ENCODE measurements around the gene DTHD1.

The DTHD1 gene

DNA sequence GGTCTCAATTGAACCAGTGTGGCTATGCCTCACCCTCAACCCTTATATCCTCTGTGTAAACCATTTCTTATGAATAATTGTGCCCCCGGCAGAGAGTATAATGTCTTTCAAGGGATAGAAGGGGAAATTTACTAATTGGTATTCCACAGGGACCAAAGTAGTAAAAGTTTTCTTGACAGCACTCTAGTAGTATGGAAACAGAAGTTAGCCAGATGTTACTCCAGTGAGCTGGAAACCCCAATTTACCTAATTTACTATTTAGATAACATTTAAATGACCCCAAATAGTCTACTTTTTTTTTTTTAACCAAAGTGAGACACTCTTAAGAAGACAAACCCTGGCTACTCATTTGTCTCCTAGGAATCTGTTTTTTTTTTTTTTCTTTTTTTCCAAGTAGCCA is 32.3 kb downstream of the DTHD1 start:
- DNase-seq (ENCODE audit: low read depth): no peak

DNA sequence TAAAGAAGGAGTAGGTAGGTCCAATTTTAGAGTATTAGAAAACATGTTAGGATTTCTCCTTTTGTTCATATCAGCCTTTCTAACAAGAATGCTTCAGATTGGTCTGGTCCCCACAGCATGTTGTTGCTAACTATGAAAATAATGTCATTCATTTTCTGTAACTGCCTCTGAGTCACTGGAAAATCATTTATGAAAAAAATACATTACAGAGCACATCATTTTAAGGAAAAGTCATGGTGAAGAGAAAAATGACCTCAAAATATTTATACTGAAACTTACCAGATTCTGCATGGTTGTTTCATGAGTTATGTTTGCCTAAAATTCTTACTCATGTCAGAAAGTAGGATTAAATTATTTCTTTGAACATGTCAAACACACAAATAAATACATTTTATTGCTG is 35.2 kb downstream of the DTHD1 start:
- DNase-seq (ENCODE audit: low read depth): no peak

DNA sequence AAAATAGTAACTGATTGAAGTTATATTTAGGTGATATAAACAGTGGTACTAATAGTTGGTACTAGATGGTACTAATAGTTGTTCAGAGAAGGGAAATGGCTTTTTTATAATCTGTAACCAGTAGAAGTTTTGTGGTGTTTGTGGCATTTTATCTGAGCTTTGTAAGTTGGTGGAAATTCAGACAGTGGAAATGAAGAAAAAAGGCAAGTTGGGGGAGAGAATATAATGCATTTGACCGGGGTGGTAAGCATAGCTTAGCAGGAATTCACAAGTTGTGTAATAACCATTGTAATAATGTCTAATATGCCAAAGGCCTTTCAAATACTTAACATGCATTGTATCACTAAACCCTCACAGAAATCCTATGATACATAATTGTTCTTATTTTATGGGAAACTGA is 36.3 kb downstream of the DTHD1 start:
- no peak for DNase-seq (ENCODE audit: low read depth)

DNA sequence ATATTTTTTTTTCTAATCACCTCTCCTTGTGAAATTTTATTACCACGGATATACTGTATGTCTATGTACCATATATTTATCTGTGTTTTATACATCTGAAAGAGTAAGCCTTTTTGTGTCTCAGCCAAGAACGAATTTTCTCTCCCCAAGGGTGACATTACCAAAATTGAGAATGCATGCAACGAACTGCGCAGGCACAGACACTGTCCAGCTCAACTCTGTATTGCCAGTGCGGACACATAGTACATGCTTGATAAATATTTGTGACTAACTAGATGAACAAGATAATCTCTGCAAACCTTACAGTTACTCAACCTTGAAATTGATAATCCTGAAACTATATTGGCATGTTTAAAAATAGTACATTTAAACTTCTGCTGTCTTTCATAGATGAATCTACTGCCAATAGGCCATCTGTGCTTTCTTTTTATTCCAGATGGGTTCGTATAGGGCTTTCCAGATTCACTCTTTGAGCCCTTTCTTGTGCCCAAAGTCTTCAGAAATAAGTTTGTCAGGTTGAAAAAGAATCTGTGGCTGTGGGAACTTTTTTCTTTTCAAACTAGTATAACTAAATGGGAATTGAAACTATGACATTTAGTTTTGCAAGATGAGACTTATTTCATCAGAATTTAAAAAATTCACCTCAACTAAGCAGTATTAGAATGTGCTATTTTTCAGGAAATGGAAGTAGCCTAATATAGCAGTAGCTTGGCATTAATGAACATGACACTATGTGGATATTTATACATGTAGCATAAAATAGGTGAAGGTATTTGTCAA is 38.9 kb downstream of the DTHD1 start:
- DNase-seq (ENCODE audit: low read depth): no peak

DNA sequence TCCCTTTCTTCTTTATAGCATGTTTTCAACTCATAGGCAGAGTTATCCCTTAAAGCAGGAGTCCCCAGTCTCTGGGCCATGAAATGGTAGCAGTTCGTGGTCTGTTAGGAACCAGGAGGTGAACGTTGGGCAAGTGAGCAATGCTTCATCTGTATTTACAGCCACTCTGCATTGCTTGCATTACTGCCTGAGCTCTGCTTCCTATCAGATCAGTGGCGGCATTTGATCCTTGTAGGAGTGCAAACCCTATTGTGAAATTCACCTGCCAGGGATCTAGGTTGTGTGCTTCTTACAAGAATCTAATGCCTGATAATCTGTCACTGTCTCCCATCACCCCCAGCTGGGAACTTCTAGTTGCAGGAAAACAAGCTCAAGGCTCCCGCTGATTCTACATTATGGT is 39.8 kb downstream of the DTHD1 start:
- no peak for DNase-seq (ENCODE audit: low read depth)

DNA sequence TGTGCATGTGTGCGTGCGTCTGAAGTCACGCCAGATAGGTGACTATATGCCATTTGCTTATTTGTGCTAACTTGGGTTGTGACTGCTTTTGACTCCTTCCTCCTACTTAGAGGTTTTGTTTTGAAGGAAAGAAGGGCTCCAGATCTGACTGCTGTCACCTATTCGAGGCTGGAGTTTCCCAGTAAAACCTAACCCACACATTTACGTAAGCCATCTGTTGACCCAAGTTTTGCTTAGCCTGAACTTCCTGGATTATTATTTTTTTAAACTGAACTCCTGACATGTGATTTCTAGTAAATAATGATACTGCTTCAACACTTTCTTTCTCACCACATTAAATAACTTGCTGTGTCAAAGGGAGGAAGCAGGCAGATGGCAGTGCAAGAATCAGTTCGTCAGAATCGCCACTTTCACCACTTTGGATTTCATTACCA is 41.5 kb downstream of the DTHD1 start:
- peak; percentile 16 for DNase-seq (ENCODE audit: low read depth)

DNA sequence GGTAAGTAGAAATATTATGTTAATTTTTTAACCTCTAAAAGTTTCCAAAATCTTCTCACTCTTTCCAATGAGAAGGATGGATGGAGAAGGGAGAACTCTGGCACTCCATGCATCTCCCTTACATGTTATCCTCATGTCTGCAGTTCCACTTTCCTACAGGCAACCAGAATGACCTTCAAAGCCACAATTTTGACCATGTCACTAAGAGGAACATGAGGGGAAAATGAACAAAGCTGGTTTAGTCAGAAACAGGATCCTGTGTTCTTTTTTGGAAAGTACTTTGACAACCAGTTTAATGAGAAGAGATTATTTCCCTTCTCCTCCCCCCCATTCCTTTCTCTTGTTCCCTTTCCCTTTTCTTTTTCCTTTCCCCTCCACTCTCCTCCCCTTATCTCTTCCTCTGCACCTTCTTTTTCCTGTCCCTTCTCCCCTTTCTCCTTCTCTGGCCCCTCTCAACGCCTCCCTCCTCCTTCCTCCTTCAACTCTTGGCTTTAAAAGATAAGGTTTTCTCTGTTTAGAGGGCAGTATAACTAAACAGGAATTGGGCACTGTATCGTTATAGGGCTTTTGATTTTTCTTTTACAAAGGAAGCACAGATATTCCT is 42.5 kb downstream of the DTHD1 start:
- no peak for DNase-seq (ENCODE audit: low read depth)

DNA sequence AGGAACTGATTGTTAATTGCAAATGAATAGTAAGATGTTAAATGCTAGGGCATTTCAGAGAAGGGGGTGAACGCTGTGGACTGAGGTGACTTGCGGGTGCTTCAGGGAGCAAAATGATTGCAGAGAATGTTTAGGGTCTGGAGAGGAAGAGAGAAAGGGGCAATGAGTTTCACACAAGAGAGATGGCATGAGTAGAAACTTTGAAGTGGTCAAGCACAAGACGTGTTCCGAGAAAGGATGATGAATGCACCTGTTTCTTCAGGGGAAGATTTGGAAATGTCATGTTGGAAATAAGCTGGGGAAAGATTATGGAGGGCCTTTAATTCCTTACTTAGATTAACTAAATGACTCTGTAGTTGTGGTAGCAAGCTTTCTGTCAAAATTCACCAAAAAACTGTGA is 43.4 kb downstream of the DTHD1 start:
- DNase-seq (ENCODE audit: low read depth): no peak

DNA sequence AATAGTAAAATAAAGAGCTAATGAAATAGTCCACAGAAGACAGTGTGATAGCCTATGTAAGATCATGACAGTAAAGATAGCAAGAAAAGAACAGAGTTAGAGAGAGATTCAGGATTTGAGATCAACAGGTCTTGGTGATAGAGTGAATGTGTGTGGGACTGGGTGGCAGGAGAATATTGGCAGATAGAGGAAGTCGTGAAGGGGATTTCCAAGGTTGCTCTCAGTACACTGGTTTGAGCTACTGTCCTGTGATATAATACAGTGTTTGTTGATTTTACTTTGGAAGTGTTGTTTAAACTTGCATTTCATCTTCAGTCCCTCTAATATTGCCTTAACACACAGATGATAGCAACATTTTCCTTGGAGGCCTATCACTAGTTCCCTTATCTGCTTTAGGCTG is 44.1 kb downstream of the DTHD1 start:
- no peak for DNase-seq (ENCODE audit: low read depth)

DNA sequence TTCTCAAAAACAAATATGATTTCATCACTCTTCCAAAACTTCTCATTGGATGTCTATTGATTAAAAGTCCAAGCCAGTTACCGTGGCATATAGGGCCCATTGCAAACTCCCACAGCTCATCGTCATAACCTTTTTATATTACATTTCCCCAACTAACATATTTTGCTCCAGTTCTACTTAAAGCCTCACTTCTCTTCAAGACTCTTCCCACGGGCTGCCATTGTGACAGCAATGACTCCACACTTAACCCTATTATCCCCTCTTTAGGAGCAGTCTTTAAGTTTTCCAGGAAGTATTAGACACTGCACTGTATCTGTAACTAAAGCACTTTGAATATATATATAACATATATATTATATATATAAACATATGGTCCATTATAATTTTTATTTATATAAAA is 44.5 kb downstream of the DTHD1 start:
- no peak for DNase-seq (ENCODE audit: low read depth)

DNA sequence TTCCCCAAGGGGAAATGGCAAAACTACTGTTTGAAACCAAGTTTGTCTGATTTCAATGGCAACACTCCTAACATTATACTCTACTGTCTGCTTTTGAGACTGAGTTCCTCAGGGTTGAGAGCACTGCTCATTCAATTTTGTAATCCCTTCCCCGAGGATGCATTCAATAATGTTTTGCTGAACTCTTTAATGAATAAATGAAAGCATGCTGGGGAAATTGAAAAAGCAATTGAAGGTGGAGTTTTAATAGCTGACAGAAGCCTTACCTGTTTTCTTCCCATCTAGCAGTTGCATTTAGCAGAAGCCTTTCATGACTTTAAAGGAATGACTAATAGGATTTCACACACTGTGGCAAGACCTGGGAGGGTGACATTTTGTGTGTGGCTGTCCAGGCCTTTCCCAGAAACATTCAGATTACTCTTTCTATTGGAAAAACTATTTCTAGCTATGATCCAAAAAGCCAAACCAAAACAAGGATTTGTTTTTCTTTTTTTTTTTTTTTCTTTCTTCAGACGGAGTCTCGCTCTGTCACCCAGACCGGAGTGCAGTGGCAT is 45.1 kb downstream of the DTHD1 start:
- DNase-seq (ENCODE audit: low read depth): no peak

DNA sequence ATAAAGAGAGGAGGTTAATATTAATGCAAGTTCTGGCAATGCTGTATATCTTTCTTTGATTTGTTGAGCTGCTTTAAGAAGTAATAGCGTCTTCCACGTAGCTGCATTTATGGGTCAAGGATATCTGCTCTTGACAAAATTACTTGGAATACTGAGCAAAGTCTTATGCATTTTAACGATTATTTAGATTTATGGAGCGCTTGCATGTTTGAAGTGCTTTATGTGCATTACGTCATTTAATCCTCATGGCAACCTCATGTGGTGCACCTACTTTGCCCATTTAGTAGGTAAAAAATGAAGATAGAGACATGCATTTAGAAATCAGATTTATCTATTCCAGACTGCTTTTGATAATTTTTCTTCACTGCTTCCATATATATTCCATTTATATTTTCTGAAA is 46.0 kb downstream of the DTHD1 start:
- DNase-seq (ENCODE audit: low read depth): no peak

DNA sequence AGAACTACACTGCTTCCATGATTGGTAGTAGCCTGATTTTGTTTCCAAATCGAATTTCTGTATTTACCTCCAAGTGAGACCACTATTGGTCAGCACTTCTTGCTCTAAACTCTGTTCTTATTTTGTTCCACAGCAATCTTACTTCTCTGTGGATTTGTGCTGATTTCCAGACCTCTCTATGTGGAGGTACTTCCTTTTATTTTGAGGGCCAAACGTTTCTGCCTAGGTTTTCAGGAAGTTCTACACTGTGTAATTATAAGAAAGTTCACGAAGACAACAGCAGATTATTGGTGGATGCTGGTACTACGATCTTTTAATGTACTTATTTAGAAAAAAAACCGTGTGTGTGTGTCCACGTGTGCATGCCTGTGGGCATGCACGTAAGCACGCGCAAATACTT is 46.7 kb downstream of the DTHD1 start:
- no peak for DNase-seq (ENCODE audit: low read depth)

DNA sequence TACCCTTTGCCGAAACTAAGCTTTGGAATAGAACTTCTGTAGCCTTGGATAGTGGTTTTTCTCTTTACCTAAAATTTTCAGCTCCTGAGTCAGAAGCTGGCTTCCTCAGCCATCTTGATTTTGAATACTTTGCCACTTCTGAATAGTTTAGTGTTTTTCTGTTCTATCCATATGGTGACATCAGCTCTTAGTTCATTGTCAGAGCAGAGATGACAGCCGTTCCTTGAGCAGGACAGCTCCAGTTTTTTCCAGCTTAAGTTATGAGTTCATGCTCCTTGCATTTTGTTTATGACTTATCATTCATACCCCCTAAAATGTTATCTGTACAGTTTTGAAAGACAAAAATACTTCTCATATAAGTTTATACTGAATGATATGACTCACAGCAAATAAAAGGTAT is 47.8 kb downstream of the DTHD1 start:
- no peak for DNase-seq (ENCODE audit: low read depth)

DNA sequence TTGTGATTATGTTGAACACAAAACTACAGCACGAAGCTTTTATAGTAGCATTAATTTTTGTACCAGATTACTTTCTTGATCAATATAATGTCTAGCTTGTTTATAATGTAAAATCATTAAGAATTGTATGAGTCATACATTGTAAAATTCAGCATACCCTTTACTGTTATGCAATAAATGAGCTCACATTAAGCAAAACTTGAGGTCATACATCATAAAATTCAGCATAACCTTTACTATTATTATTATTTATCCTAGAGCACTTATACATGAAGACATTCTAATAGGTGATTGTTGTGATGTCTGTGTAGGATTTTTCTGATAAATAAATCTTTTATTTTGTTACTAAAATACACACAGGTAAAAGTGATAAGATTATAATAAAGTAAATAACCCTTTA is 49.4 kb downstream of the DTHD1 start:
- no peak for DNase-seq (ENCODE audit: low read depth)

DNA sequence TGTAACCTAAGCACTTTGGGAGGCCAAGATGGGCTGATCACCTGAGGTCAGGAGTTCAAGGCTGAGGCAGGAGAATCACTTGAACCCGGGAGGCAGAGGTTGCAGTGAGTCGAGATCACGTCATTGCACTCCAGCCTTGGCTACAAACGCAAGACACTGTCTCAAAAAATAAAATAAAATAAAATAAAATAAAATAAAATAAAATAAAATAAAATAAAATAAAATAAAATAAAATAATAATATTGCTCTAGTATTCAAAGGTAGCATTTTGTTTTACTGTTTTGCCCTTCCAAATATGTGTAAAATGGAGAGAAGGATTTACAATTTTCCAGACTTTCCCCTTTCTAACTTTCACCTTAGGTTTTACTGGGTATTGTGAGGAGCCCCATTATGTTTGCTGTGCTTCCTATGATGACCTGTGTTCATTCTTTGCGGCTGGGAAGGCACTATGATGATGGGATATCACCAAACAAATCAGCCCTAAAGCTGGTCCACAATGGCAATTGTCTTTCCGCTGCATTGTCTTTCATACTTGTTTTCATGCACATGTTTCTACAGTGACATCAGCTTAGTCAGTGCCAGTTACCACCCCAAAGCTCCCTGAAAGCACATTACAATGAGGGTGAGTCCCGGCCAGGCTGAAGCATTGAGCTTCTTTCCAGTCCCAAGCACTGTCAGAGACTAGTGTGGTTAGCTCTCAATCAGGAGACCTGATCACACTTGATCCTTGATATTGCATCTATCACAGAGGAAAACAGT is 50.8 kb downstream of the DTHD1 start:
- DNase-seq (ENCODE audit: low read depth): no peak

DNA sequence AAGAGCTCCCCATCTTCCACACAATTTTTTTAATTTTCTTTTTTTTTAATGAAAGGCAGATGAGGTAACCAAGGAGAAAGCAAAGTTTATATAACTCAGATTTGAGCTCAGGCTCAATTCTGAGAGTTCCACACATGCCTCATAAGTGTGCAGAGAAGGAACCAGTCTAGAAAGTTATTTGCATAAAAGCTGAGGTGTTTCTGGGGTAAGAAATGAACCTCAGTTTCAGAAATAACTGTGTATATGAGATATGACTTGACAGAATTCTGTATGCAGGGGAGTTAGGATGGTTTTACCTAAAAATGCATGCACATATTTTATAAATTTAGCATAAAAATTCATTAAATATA is 51.3 kb downstream of the DTHD1 start:
- no peak for DNase-seq (ENCODE audit: low read depth)

DNA sequence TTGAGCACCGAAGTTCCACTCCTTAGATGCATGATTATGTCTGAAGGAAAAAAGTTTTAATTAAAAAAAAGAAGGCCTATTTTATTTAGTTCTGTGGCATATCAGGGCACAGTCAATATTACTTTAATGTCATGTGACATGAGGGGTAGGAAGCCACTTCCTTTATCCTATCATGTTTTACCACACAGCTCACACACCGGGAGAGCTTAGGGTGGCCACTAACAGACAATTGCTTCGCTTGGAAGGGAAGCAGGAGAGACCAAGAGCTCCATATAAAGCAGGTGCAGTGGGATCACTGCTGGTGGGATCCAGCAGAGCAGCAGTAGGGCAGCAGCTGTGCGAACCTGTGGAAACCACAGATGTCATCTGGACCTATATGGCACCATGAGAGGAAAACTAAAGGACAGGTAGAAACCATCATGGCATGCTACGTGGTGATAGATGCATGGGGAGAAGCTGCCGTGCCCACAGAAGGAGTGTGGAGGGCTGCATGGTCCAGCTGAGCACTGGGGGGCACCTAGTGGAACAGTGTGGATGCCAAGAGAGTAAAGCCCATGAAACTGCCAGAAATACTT is 52.0 kb downstream of the DTHD1 start:
- DNase-seq (ENCODE audit: low read depth): no peak

DNA sequence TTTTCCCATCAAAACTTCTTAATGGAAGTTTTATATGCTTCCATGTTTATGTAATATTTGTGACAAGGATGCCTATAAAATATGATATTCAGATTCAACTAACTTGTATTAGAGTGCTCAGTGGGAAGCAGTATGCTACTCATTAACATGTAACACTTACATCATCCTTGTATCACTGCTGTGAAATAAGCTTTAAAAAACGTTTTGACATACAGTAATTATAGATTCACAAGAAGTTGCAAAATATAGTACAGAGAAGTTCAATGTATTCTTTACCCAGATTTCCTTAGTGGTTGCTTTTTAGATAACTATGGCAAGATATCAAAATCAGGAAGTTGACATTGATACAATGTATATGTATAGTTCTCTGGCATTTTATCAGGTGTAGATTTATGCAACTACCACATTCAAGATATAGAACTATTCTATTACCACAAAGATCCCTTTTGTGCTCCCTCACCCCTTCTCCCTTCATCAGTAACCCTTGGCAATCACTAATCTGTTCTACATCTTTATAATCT is 56.3 kb downstream of the DTHD1 start:
- DNase-seq (ENCODE audit: low read depth): no peak

DNA sequence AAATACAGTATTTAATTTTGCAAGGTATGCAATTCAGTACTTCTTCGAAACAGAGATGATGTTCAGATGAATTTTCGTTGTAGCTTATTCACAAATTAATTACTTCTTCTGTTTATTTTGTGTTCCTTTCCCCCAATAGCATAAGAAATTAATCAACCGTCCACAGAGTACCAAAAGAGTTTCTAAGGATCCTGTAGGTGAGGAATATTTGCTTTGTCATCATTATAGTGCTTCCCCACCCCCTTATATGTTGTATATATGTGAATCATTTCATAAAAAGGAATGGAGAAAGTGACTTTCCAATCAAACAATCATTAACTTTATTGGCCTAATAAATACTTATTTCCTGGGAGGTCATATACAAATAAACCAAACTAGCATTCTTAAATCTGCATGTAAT is 57.6 kb downstream of the DTHD1 start:
- no peak for DNase-seq (ENCODE audit: low read depth)

DNA sequence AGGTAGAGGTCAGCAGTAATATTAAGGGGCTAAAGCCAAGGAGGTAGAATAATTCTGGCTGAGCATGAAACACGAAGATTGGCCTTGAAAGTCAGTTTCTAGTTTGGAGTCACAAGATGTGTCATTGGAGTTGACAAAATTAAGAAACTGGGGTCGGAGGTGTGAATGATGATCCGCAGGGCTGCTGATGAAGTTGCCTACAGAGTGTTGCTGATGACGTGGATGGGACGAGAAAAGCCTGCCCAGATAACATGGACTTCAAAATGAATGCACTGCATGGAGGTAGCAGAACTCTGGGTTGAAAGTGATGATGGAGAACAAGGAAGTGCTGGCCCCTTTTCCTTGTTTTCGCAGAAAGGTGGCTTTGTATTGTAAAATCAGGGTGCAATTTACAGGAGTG is 60.5 kb downstream of the DTHD1 start:
- DNase-seq (ENCODE audit: low read depth): no peak

DNA sequence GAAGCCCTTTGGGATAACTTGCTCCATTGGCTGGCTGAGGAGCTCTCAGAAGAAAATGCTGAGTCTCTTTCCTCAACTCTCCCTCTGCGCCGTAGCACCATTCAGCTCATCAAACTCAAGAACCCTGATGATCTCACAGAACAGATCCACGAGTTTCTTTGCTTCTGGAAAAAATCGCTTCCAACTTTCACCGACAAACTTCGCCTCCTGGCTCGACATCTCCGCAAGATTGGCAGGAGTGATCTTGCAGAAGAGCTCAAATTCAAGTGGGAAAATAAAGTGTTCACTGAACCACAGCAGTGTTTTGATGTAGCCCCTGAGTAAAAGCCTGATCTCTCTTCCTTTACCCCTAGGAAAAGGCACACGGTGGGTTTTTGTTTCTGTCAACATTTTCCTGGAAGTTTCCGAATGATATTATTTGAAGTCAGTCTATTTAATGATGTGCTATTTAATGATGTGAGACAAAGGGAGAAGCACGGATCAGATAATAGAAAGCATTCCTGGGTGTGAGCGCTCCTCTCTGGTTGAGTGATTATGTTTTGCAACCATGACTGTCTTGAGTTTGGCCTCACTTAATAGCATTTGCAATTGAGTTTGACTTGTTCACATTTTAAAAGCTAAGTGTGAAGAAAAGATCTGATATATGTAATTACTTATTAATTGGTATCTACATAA is 62.2 kb downstream of the DTHD1 start:
- DNase-seq (ENCODE audit: low read depth): no peak
